Activated CD4-positive, alpha-beta T cell treated with anti-CD3 and anti-CD28 coated beads, Interleukin-2, amount 10 ng/mL, durations not matched to agents 7 days and 5 days (primary cell): ENCODE data around the gene EPHA7. TPM values are rescaled to one million over a fixed set of nuclear protein-coding genes. Genes with fewer than 3 reads are reported as not detected.

Experiments
- CTCF ChIA-PET: fragments of 350-600 bp; sonication (Branson Sonifier 250); formaldehyde crosslinking; loops from one replicate; lab custom pipeline; 2021; ENCODE audit warnings: antibody characterized with exemption; lab: Charles Lee
- POLR2A ChIA-PET: fragments of 350-600 bp; sonication (Branson Sonifier 250); formaldehyde crosslinking; loops from one replicate; lab custom pipeline; 2021; ENCODE audit warnings: antibody characterized with exemption; lab: Charles Lee
- DNase-seq: peaks from one replicate; pipeline ENCODE4 v3.0.0-alpha.2; 2020
- H3K27ac Mint-ChIP-seq: one replicate; pipeline ENCODE4 v1.8.0; 2021; ENCODE audit warnings: mild to moderate bottlenecking, moderate library complexity, mixed read lengths
- H3K27me3 Mint-ChIP-seq: one replicate; pipeline ENCODE4 v1.8.0; 2021; ENCODE audit warnings: mixed read lengths
- H3K36me3 Mint-ChIP-seq: one replicate; pipeline ENCODE4 v1.8.0; 2021; ENCODE audit warnings: low read depth, mixed read lengths
- H3K4me1 Mint-ChIP-seq: one replicate; pipeline ENCODE4 v1.8.0; 2021; ENCODE audit warnings: mixed read lengths
- H3K4me3 Mint-ChIP-seq: one replicate; pipeline ENCODE4 v1.8.0; 2021; ENCODE audit warnings: mild to moderate bottlenecking, moderate library complexity, mixed read lengths
- H3K9me3 Mint-ChIP-seq: one replicate; pipeline ENCODE4 v1.8.0; 2021; ENCODE audit warnings: mixed read lengths
- total RNA-seq, 2 experiments: library from RNA; stranded (reverse); gene quantifications; one replicate each; pipeline ENCODE4 v1.2.3, GENCODE V29; 2021

Gene EPHA7
- total RNA-seq, 2 experiments from 2014 or later = not detected

DNA sequence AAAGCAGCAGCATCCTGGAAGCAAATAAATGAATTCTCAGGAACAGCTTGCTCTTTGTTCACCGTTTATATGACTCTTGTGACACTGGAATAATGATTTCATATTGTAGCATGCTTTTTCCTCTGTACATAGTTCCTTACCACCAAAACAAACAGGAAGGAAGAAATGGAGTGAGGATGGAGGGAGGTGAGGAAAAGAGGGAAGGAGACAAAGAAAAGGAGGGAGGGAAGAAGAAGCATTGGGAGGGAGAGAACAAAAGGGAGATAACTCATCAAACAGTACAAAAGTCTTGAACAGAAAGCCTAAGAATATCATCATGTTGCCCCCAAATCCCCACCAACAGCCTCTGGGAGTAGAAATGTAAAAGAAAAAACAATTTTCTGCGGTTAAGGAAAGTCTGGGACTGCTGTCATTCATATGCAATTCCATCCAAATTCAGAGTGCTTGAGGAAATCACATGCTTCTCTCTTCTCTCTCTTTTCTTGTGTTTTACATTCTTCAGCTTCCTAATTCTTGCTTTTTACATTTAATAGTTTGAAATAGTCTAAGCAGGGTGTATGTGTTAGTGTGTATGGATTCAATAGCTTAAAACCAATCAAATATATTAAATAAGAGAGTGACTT lies 81.5 kb downstream of the EPHA7 start:
- no peaks in the 10 kb centered on the region for H3K4me1 Mint-ChIP-seq
- no peak overlapping the region for H3K27ac Mint-ChIP-seq
- H3K4me3 Mint-ChIP-seq = no peak overlapping the region
- DNase-seq = no peak
- ChIA-PET POLR2A (no interaction called here), CTCF (interaction anchor here (0.6 kb wide), 1 partner anchor 1390 kb away, joined by 3 read pairs; no protein-coding TSS in a partner anchor)
- H3K36me3 Mint-ChIP-seq = no peaks in the 10 kb centered on the region
- H3K9me3 Mint-ChIP-seq = no peaks in the 10 kb centered on the region
- no peaks in the 10 kb centered on the region for H3K27me3 Mint-ChIP-seq

DNA sequence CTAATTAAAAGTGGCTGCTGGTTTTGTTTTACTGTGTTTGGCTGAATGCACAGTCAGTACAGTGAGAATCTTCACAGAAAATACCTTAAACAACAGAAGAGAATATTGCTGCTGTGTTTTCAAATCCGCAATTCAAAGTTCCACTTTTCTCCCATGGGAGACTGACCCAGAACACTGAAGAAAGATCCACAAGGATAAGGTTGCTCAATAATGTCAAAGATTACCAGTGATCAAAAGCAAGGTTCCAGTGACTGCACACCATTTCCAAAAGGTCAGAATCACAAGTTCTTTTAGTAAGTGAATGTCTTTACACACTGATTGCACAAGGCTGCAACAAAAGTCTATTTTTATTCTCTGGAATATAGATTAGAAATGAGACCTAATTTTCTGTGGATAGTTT lies 82.3 kb downstream of the EPHA7 start:
- POLR2A ChIA-PET = no interaction called here
- H3K27me3 Mint-ChIP-seq = no peaks in the 10 kb centered on the region
- H3K4me3 Mint-ChIP-seq = no peak overlapping the region
- CTCF ChIA-PET = interaction anchor here (0.6 kb wide), 1 partner anchor 1390 kb away, joined by 3 read pairs; no protein-coding TSS in a partner anchor
- H3K27ac Mint-ChIP-seq = no peak overlapping the region
- H3K36me3 Mint-ChIP-seq = no peaks in the 10 kb centered on the region
- no peaks in the 10 kb centered on the region for H3K4me1 Mint-ChIP-seq
- H3K9me3 Mint-ChIP-seq = no peaks in the 10 kb centered on the region
- DNase-seq = no peak

DNA sequence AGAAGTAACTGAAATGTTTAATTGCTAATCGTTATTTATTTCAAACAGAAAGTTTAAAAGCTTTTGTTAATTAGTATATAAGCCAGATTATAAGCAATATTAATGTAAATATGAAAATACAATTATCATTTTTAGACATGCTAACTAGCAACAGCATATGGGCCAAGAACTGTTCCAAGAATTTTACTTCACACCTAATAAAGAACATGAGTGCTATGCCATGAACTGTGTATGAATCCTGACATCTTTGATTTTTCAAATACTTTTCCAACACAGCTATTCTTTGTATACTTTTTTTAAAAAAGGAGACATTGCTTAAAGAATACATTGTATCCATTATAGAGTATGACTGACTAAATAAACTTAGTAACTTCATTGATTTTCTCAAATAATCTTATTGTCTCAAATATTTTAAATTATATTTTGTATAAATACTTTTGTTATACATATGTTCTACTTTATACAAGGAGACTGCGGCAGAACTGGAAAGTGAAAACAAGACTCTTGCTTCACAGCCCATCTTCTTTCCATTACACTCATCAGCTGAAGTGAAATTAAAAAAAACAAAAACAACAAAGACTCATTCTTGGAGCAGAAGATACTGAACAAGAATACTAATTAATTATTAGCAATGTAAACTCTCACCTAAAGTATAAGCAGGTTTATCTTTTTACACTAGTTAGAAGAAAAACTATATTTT lies 89.9 kb downstream of the EPHA7 start:
- Mint-ChIP-seq H3K9me3 (no peaks in the 10 kb centered on the region), H3K4me1 (no peaks in the 10 kb centered on the region), H3K4me3 (no peak overlapping the region), H3K27ac (no peak overlapping the region), H3K27me3 (no peaks in the 10 kb centered on the region), H3K36me3 (no peaks in the 10 kb centered on the region)
- POLR2A ChIA-PET = no interaction called here
- DNase-seq = no peak
- CTCF ChIA-PET = no interaction called here

DNA sequence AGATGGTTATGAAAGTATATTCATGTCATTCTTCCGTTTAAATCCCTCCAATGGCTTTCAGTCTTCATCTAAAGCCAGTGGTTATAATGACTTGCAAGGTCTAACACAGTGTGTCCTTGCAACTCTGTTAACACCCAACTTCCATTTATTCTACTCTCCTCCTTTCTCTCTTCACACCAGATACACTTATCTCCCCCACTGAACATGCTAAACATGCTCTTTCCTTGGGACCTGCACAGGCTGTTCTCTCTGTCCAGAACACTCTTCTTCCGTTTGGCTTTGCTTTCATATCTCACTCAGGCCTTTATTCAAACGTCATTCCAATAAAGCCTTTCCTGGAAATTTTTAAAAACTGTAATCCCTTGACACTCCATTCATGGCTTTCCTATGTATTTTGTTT lies 91.5 kb downstream of the EPHA7 start:
- no peak for DNase-seq
- ChIA-PET POLR2A (no interaction called here), CTCF (no interaction called here)
- no peak overlapping the region for H3K4me3 Mint-ChIP-seq
- H3K9me3 Mint-ChIP-seq = no peaks in the 10 kb centered on the region
- H3K4me1 Mint-ChIP-seq = no peaks in the 10 kb centered on the region
- H3K27ac Mint-ChIP-seq = no peak overlapping the region
- no peaks in the 10 kb centered on the region for H3K27me3 Mint-ChIP-seq
- no peaks in the 10 kb centered on the region for H3K36me3 Mint-ChIP-seq

DNA sequence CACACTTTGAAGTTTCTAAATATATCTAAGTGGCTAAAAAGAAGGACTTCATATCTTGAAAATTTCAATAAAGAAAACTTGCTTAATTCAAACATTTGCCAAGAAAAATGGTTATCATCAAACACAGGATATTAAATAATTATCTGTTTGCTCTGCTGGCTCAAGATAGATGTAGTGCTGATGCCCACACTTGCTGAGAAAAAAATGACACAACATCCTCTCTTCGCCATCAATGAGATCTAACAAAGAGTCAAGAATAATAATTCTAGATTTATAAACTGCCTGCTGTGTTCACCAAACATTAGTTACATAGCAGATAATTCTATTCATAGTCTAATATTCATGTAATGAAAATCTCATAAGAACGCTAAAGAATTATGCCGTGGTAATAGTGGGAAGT lies 93.6 kb downstream of the EPHA7 start:
- no peak for DNase-seq
- Mint-ChIP-seq H3K4me1 (no peaks in the 10 kb centered on the region), H3K36me3 (no peaks in the 10 kb centered on the region), H3K4me3 (no peak overlapping the region), H3K9me3 (no peaks in the 10 kb centered on the region), H3K27ac (no peak overlapping the region), H3K27me3 (no peaks in the 10 kb centered on the region)
- ChIA-PET POLR2A (no interaction called here), CTCF (no interaction called here)

DNA sequence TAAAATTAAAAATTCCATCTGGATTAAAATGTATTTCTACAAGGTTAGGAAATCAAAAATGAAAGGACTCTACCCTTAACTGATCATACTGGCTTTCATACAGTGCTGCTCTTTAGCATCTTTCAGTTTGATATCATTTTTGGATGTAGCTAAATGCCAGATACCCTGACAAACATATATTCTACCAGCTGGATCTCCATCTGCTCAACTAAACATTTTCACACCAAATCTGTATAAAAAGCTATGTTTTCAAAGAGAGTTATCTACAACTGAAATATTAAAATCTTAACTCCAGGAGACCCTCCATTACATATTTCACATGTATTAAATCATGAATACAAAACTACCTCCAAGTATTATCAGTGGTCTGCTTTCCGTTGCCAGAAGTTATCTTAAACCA lies 95.7 kb downstream of the EPHA7 start:
- H3K4me1 Mint-ChIP-seq = no peaks in the 10 kb centered on the region
- DNase-seq = no peak
- ChIA-PET POLR2A (no interaction called here), CTCF (no interaction called here)
- H3K36me3 Mint-ChIP-seq = no peaks in the 10 kb centered on the region
- H3K9me3 Mint-ChIP-seq = no peaks in the 10 kb centered on the region
- no peak overlapping the region for H3K4me3 Mint-ChIP-seq
- H3K27me3 Mint-ChIP-seq = no peaks in the 10 kb centered on the region
- H3K27ac Mint-ChIP-seq = no peak overlapping the region

DNA sequence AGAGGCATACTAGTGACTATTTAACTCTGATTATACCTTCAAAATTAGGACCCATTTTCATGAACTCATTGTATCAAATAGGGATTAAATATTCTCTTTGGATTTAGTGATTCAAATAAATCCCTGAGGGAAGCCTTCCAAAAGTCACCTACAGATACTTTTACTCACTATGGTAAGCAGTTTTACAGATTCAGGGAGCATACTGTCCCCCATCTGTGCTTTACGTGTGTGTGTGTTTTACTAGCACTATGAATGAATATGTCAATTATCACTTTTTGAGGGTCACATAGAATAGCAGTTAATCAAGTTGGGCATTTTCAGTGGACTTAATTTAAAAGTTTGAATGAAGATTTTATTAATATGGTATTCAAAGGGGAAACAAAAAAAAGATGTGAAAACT lies 96.7 kb downstream of the EPHA7 start:
- CTCF ChIA-PET = no interaction called here
- no peak overlapping the region for H3K27ac Mint-ChIP-seq
- H3K4me3 Mint-ChIP-seq = no peak overlapping the region
- H3K9me3 Mint-ChIP-seq = no peaks in the 10 kb centered on the region
- POLR2A ChIA-PET = no interaction called here
- H3K36me3 Mint-ChIP-seq = no peaks in the 10 kb centered on the region
- H3K4me1 Mint-ChIP-seq = no peaks in the 10 kb centered on the region
- DNase-seq = no peak
- no peaks in the 10 kb centered on the region for H3K27me3 Mint-ChIP-seq

DNA sequence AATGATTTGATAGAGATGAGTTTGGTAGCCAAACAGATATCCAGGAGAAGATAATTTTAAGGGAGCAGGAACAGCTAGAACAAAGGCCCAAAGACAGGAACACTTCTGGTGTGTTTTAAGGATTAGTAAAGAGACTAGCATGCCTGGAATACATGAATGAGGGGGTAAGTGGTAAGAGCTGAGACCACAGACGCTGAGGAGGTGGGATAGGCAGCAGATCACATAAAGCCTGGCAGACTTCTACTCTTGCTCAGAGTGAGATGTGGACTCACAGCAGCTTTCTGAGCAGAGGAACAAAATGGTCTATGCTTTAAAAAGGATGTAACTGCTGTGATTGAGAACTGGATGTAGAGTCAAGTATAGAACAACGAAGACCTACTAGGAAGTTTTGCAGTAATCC lies 100.1 kb downstream of the EPHA7 start:
- DNase-seq = no peak
- Mint-ChIP-seq H3K4me1 (no peaks in the 10 kb centered on the region), H3K36me3 (no peaks in the 10 kb centered on the region), H3K27me3 (no peaks in the 10 kb centered on the region), H3K9me3 (no peaks in the 10 kb centered on the region), H3K4me3 (no peak overlapping the region), H3K27ac (no peak overlapping the region)
- POLR2A ChIA-PET = no interaction called here
- CTCF ChIA-PET = no interaction called here

DNA sequence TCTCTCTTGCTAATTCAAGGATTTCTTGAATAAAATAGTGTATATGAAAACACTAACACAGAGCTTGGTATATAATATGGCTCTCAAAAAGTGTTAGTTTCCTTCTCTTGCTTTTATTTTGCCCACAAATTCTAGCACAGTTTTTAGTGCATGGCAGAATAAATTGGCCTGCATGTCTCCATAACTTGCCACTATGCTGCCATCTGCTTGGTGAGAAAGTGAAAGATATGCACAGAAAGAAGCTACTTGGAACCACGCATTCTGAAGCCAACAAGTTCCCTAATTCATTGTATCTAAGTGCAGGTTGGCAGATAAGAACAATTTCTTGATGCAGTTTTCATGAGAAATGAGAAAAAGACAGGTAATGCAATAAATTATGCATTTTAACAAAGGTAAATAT lies 101.2 kb downstream of the EPHA7 start:
- Mint-ChIP-seq H3K9me3 (no peaks in the 10 kb centered on the region), H3K27ac (no peak overlapping the region), H3K36me3 (no peaks in the 10 kb centered on the region), H3K4me3 (no peak overlapping the region), H3K27me3 (no peaks in the 10 kb centered on the region), H3K4me1 (no peaks in the 10 kb centered on the region)
- no peak for DNase-seq
- POLR2A ChIA-PET = no interaction called here
- CTCF ChIA-PET = no interaction called here

DNA sequence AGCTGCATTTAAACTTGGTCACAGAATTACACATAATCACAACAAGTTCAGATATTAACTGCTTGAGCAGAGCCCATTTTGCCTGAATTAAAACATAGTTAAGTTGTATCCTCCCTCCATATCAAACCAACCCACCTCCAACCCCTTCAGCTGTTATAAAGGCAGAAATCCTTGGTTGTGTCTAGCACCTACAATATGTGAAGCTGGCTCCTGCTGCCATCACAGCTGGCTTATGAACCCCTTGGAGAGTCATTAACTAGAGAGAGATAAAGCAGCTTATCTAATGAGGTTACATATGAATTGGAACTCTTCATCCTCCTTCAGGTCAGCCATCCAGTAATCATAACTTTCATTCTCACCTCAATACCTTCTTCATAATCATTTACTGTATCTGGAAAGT lies 101.8 kb downstream of the EPHA7 start:
- Mint-ChIP-seq H3K36me3 (no peaks in the 10 kb centered on the region), H3K27me3 (no peaks in the 10 kb centered on the region), H3K4me1 (no peaks in the 10 kb centered on the region), H3K27ac (no peak overlapping the region), H3K4me3 (no peak overlapping the region), H3K9me3 (no peaks in the 10 kb centered on the region)
- POLR2A ChIA-PET = no interaction called here
- no peak for DNase-seq
- CTCF ChIA-PET = no interaction called here

DNA sequence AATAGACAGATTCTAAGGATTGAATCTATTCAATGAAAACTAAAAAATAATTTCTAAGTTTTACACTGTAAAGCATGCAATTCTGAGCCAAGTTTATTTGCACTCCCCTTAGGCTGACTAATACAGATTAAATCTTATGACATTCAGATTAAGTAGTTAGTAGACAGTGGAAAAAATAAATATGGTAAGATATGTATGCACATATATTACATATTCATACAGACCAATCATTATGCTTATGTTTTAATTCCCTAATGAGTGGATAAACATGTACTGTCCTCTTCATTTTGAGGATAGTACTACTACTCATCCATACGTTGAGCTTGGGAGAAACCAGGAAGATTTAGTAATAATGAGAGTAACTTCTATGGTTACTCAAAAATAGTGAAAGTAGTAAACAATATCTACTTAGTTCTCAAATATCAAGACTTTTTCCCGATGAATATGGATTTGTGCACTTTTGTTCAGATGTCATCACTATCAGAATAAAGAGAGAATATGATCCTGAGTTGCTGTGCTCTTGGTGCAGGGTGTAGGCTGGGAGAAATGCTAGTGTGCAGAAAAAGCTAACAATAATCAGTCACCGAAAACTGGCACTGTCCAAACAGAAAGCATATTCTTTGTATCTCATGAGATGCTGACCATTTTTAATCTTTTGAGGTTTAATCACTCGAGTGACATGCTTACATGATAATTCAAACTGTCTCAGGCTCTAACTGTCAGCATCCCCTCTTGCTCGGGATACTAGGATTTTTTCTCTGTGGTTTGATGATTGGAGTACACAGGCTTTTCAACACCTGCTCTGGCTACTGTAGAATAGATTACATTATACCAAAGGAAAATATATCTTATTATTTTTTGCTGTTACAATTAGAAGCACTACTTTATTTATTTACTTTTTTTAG lies 111.6 kb downstream of the EPHA7 start:
- DNase-seq = no peak
- Mint-ChIP-seq H3K36me3 (no peaks in the 10 kb centered on the region), H3K27ac (no peak overlapping the region), H3K27me3 (no peaks in the 10 kb centered on the region), H3K4me1 (no peaks in the 10 kb centered on the region), H3K4me3 (no peak overlapping the region), H3K9me3 (peaks cover 3% of the 10 kb centered on the region)
- ChIA-PET POLR2A (no interaction called here), CTCF (no interaction called here)

DNA sequence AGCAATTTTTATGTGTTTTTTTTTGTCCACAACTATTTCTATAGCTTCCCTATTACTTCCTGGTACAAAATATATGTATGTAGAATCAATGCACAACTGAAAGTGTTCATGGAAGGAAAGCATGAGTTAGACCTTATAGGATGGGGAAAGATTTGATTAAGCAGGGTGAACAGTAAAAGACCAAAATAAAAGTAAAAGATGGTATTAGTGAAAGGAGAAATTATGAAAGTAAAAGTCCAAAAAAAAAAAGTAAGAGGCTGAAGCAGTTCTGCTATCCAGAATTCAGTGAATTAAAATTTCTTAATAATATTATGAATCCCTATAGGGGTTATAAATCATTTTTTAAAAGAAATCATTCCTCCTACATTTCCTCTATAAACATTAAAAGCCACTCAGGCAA lies 114.3 kb downstream of the EPHA7 start:
- H3K27me3 Mint-ChIP-seq = no peaks in the 10 kb centered on the region
- CTCF ChIA-PET = no interaction called here

DNA sequence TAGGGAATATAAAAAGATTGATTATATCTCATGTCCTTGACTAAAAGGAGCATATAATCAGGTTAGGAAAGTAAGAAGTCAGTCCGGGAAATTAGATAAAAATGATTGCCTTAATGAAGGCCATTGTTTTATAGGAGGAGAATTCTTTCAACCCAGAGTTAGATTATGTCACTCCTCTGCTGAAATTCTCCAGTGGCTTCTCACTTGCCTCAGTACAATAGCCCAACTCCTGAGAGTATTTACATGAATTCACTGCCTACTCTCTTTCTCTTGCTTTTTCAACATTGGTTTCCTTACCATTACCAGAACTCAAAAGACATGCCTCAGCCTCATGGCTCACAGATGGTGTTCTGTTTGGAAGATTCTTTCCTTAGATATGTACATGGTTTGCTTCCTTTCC lies 114.9 kb downstream of the EPHA7 start:
- Mint-ChIP-seq H3K4me1 (no peaks in the 10 kb centered on the region), H3K9me3 (peaks cover 3% of the 10 kb centered on the region), H3K4me3 (no peak overlapping the region), H3K27me3 (no peaks in the 10 kb centered on the region), H3K27ac (no peak overlapping the region), H3K36me3 (no peaks in the 10 kb centered on the region)
- ChIA-PET POLR2A (no interaction called here), CTCF (no interaction called here)
- DNase-seq = no peak

More for the DNA sequence above, 114.3 kb downstream of the EPHA7 start:
- no peaks in the 10 kb centered on the region for H3K9me3 Mint-ChIP-seq
- H3K4me1 Mint-ChIP-seq = no peaks in the 10 kb centered on the region
- POLR2A ChIA-PET = no interaction called here
- no peaks in the 10 kb centered on the region for H3K36me3 Mint-ChIP-seq
- DNase-seq = no peak
- no peak overlapping the region for H3K4me3 Mint-ChIP-seq
- H3K27ac Mint-ChIP-seq = no peak overlapping the region
